Effector memory CD4-positive, alpha-beta T cell (primary cell): ENCODE results near the gene DPT.

Experiments
- DNase-seq, 3 donors: peaks; one replicate each; pipeline ENCODE4 v3.0.0-alpha.2; 2020
- H3K27ac ChIP-seq: 2 replicates; pipeline ENCODE4 v1.7.0; 2013; ENCODE audit warnings: mild to moderate bottlenecking, low read length, moderate library complexity; ENCODE audit not compliant: insufficient read depth, poor library complexity, severe bottlenecking
- H3K27me3 ChIP-seq: replicated peaks from 2 replicates; pipeline ENCODE4 v1.7.0; 2013; ENCODE audit warnings: mild to moderate bottlenecking, low read length; ENCODE audit not compliant: insufficient read depth, control insufficient read depth, poor library complexity, severe bottlenecking
- H3K36me3 ChIP-seq: 2 replicates; pipeline ENCODE4 v1.7.0; 2013; ENCODE audit warnings: mild to moderate bottlenecking, low read length, moderate library complexity; ENCODE audit not compliant: control insufficient read depth, insufficient read depth
- H3K4me1 ChIP-seq: 2 replicates; pipeline ENCODE4 v1.7.0; 2013; ENCODE audit warnings: low read length, mild to moderate bottlenecking; ENCODE audit not compliant: control insufficient read depth, insufficient read depth, poor library complexity, severe bottlenecking
- H3K4me3 ChIP-seq: 2 replicates; pipeline ENCODE4 v1.7.0; 2013; ENCODE audit warnings: low read length, low read depth, mild to moderate bottlenecking; ENCODE audit not compliant: insufficient read depth, poor library complexity, severe bottlenecking
- H3K9me3 ChIP-seq: 2 replicates; pipeline ENCODE4 v1.7.0; 2013; ENCODE audit warnings: mild to moderate bottlenecking, low read length, moderate library complexity; ENCODE audit not compliant: control insufficient read depth

Gene DPT

GRCh38 chr1:168708698-168709404, 20.2 kb downstream of the DPT start:
- H3K27me3 ChIP-seq, result no peaks in the 10 kb centered on the region
- no peak overlapping the region for H3K4me3 ChIP-seq
- no peaks in the 10 kb centered on the region for H3K4me1 ChIP-seq
- no peaks in the 10 kb centered on the region for H3K9me3 ChIP-seq
- H3K36me3 ChIP-seq, result no peaks in the 10 kb centered on the region
- H3K27ac ChIP-seq, result no peak overlapping the region
- no peak for DNase-seq

- no peak for DNase-seq
- H3K36me3 ChIP-seq, result no peaks in the 10 kb centered on the region
- no peaks in the 10 kb centered on the region for H3K27me3 ChIP-seq
- no peaks in the 10 kb centered on the region for H3K4me1 ChIP-seq
- no peak overlapping the region for H3K4me3 ChIP-seq
- H3K9me3 ChIP-seq, result no peaks in the 10 kb centered on the region
- H3K27ac ChIP-seq, result no peak overlapping the region
Measured at GRCh38 chr1:168706391-168706992, 22.5 kb downstream of the DPT start.

GRCh38 chr1:168700575-168701268, 28.3 kb downstream of the DPT start:
- Histone ChIP-seq H3K27me3 (no peaks in the 10 kb centered on the region), H3K9me3 (no peaks in the 10 kb centered on the region), H3K4me3 (no peak overlapping the region), H3K4me1 (no peaks in the 10 kb centered on the region), H3K27ac (no peak overlapping the region), H3K36me3 (no peaks in the 10 kb centered on the region)
- DNase-seq, result no peak

GRCh38 chr1:168698453-168698852, 30.6 kb downstream of the DPT start:
- H3K36me3 ChIP-seq, result no peaks in the 10 kb centered on the region
- H3K9me3 ChIP-seq, result no peaks in the 10 kb centered on the region
- H3K4me1 ChIP-seq, result no peaks in the 10 kb centered on the region
- no peak overlapping the region for H3K27ac ChIP-seq
- no peaks in the 10 kb centered on the region for H3K27me3 ChIP-seq
- no peak for DNase-seq
- H3K4me3 ChIP-seq, result no peak overlapping the region

- no peak for DNase-seq
- H3K27ac ChIP-seq, result no peak overlapping the region
Measured at GRCh38 chr1:168697356-168698126, 31.5 kb downstream of the DPT start.

GRCh38 chr1:168696125-168696760, 32.8 kb downstream of the DPT start:
- Histone ChIP-seq H3K9me3 (no peaks in the 10 kb centered on the region), H3K27ac (no peak overlapping the region), H3K4me1 (no peaks in the 10 kb centered on the region), H3K36me3 (no peaks in the 10 kb centered on the region), H3K4me3 (no peak overlapping the region), H3K27me3 (no peaks in the 10 kb centered on the region)
- no peak for DNase-seq

More at GRCh38 chr1:168697356-168698126, 31.5 kb downstream of the DPT start:
- H3K4me3 ChIP-seq, result no peak overlapping the region
- H3K27me3 ChIP-seq, result no peaks in the 10 kb centered on the region
- H3K36me3 ChIP-seq, result no peaks in the 10 kb centered on the region
- no peaks in the 10 kb centered on the region for H3K4me1 ChIP-seq
- H3K9me3 ChIP-seq, result no peaks in the 10 kb centered on the region

GRCh38 chr1:168693872-168694238, 35.2 kb downstream of the DPT start:
- H3K27ac ChIP-seq, result no peak overlapping the region
- DNase-seq, result no peak
- no peaks in the 10 kb centered on the region for H3K4me1 ChIP-seq
- H3K9me3 ChIP-seq, result no peaks in the 10 kb centered on the region
- H3K27me3 ChIP-seq, result no peaks in the 10 kb centered on the region
- no peak overlapping the region for H3K4me3 ChIP-seq
- no peaks in the 10 kb centered on the region for H3K36me3 ChIP-seq

GRCh38 chr1:168693197-168693871, 35.7 kb downstream of the DPT start:
- H3K27ac ChIP-seq, result no peak overlapping the region
- H3K36me3 ChIP-seq, result no peaks in the 10 kb centered on the region
- H3K4me3 ChIP-seq, result no peak overlapping the region
- no peaks in the 10 kb centered on the region for H3K4me1 ChIP-seq
- H3K9me3 ChIP-seq, result no peaks in the 10 kb centered on the region
- no peak for DNase-seq
- H3K27me3 ChIP-seq, result no peaks in the 10 kb centered on the region

- no peak overlapping the region for H3K4me3 ChIP-seq
- no peaks in the 10 kb centered on the region for H3K36me3 ChIP-seq
- DNase-seq, result no peak
- H3K9me3 ChIP-seq, result no peaks in the 10 kb centered on the region
- H3K4me1 ChIP-seq, result no peaks in the 10 kb centered on the region
- H3K27me3 ChIP-seq, result no peaks in the 10 kb centered on the region
- no peak overlapping the region for H3K27ac ChIP-seq
Measured at GRCh38 chr1:168692472-168692871, 36.5 kb downstream of the DPT start.
